ENCODE results near the gene DUS1L.

DUS1L gene

DNA sequence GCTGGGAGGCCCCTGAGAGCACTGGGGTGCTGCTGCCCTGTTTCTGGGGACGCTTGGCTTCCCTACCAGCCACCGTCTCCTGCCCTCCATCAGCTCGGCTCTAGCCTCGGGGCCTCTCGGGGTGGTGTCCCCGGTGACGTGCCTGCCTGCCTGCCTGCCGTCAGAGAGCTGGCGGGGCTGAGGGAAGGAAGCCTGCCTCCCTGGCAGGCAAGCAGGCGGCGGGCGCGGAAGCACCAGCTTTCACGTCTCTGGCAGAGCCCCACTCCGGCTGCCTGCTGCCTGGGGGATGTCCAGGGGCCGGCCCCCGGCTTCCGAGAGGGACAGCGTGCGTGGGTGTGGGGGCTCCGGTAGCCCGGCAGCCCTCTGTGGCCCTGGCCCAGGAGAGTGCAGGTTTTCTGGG is 52.3 kb downstream of the DUS1L start:
- TF ChIP-seq, protein P1, sequence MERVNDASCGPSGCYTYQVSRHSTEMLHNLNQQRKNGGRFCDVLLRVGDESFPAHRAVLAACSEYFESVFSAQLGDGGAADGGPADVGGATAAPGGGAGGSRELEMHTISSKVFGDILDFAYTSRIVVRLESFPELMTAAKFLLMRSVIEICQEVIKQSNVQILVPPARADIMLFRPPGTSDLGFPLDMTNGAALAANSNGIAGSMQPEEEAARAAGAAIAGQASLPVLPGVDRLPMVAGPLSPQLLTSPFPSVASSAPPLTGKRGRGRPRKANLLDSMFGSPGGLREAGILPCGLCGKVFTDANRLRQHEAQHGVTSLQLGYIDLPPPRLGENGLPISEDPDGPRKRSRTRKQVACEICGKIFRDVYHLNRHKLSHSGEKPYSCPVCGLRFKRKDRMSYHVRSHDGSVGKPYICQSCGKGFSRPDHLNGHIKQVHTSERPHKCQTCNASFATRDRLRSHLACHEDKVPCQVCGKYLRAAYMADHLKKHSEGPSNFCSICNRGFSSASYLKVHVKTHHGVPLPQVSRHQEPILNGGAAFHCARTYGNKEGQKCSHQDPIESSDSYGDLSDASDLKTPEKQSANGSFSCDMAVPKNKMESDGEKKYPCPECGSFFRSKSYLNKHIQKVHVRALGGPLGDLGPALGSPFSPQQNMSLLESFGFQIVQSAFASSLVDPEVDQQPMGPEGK (CRISPR knock-in tag; IDR thresholded peaks at IDR 0.05; ENCODE audit: borderline replicate concordance): no peak
- no peak for TF ChIP-seq TOX (CRISPR knock-in tag; IDR thresholded peaks at IDR 0.05; ENCODE audit: borderline replicate concordance)
- TF ChIP-seq BACH2 (CRISPR knock-in tag; IDR thresholded peaks at IDR 0.05; ENCODE audit: borderline replicate concordance): no peak
- no peak for TF ChIP-seq ZNF565 (CRISPR knock-in tag; conservative IDR thresholded peaks at IDR 0.05; ENCODE audit: low read depth)
- TF ChIP-seq ZNF8 (CRISPR knock-in tag; IDR thresholded peaks at IDR 0.05): no peak
- TF ChIP-seq PPARA (CRISPR knock-in tag; IDR thresholded peaks at IDR 0.05; ENCODE audit: borderline replicate concordance): no peak
- TF ChIP-seq, protein P2, sequence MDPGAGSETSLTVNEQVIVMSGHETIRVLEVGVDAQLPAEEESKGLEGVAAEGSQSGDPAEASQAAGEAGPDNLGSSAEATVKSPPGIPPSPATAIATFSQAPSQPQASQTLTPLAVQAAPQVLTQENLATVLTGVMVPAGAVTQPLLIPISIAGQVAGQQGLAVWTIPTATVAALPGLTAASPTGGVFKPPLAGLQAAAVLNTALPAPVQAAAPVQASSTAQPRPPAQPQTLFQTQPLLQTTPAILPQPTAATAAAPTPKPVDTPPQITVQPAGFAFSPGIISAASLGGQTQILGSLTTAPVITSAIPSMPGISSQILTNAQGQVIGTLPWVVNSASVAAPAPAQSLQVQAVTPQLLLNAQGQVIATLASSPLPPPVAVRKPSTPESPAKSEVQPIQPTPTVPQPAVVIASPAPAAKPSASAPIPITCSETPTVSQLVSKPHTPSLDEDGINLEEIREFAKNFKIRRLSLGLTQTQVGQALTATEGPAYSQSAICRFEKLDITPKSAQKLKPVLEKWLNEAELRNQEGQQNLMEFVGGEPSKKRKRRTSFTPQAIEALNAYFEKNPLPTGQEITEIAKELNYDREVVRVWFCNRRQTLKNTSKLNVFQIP (CRISPR knock-in tag; IDR thresholded peaks at IDR 0.05; ENCODE audit: borderline replicate concordance, low read depth): no peak
- TF ChIP-seq ZFP30 (CRISPR knock-in tag; IDR thresholded peaks at IDR 0.05): no peak
- TF ChIP-seq ZFP3 (CRISPR knock-in tag; IDR thresholded peaks at IDR 0.05): no peak
- no peak for TF ChIP-seq GLIS3 (CRISPR knock-in tag; IDR thresholded peaks at IDR 0.05)
- 0 out of 3 replicates have a peak, but pooled peaks have one; percentile 1 for ATAC-seq

DNA sequence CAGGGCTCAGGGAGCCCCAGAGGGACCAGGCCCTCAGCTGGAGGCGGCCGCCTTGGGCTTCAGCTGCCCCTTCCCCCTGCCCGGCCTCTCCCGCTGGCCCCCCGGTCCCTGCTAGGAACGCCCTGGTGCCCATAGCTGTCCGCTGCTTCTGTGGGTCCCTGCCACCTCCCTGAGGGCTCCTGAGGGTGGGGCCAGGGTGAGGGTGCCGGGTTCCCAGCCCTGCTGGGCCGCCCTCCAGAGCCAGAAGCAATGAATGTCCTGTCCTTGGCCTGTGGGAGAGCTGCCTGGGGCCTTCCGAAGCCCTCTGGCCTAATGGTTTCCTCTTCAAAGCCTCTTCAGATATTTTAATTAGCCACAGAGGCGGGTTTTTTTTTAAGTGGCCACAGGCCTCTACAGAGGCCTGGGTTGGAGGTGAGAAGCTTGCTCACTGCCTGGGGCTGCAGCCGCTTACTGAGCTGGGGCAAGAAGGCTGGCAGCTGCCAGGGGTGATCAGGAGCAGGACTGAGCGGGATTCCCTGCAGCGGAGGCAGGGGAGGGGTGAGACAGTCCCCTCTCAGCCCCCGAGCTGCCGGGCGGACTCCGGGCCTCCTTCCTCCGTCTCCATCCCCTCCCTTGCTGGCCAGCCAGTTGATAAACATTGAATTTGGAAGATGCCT is 52.8 kb downstream of the DUS1L start:
- ATAC-seq: peak; percentile 2; the same call in 1 of the 3 replicates
- TF ChIP-seq, protein P2 (CRISPR knock-in tag; IDR thresholded peaks at IDR 0.05; ENCODE audit: borderline replicate concordance, low read depth): no peak
- TF ChIP-seq RARB (CRISPR knock-in tag; IDR thresholded peaks at IDR 0.05) (no peak), ARNTL (CRISPR knock-in tag; IDR thresholded peaks at IDR 0.05; ENCODE audit: borderline replicate concordance, low read depth) (no peak), ISL1 (CRISPR knock-in tag; IDR thresholded peaks at IDR 0.05) (no peak), PPARA (CRISPR knock-in tag; IDR thresholded peaks at IDR 0.05; ENCODE audit: borderline replicate concordance) (no peak), ZNF565 (CRISPR knock-in tag; conservative IDR thresholded peaks at IDR 0.05; ENCODE audit: low read depth) (no peak), ZNF70 (CRISPR knock-in tag; IDR thresholded peaks at IDR 0.05) (no peak), OSR1 (CRISPR knock-in tag; IDR thresholded peaks at IDR 0.05) (no peak), TCF4 (CRISPR knock-in tag; IDR thresholded peaks at IDR 0.05; ENCODE audit: borderline replicate concordance) (no peak), BACH2 (CRISPR knock-in tag; IDR thresholded peaks at IDR 0.05; ENCODE audit: borderline replicate concordance) (no peak), ZC3H10 (CRISPR knock-in tag; IDR thresholded peaks at IDR 0.05) (no peak)
- TF ChIP-seq, protein P3, sequence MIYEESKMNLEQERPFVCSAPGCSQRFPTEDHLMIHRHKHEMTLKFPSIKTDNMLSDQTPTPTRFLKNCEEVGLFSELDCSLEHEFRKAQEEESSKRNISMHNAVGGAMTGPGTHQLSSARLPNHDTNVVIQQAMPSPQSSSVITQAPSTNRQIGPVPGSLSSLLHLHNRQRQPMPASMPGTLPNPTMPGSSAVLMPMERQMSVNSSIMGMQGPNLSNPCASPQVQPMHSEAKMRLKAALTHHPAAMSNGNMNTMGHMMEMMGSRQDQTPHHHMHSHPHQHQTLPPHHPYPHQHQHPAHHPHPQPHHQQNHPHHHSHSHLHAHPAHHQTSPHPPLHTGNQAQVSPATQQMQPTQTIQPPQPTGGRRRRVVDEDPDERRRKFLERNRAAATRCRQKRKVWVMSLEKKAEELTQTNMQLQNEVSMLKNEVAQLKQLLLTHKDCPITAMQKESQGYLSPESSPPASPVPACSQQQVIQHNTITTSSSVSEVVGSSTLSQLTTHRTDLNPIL (CRISPR knock-in tag; IDR thresholded peaks at IDR 0.05; ENCODE audit: low read depth): no peak
- TF ChIP-seq, protein P1 (CRISPR knock-in tag; IDR thresholded peaks at IDR 0.05; ENCODE audit: borderline replicate concordance): no peak
- TF ChIP-seq, protein P4, sequence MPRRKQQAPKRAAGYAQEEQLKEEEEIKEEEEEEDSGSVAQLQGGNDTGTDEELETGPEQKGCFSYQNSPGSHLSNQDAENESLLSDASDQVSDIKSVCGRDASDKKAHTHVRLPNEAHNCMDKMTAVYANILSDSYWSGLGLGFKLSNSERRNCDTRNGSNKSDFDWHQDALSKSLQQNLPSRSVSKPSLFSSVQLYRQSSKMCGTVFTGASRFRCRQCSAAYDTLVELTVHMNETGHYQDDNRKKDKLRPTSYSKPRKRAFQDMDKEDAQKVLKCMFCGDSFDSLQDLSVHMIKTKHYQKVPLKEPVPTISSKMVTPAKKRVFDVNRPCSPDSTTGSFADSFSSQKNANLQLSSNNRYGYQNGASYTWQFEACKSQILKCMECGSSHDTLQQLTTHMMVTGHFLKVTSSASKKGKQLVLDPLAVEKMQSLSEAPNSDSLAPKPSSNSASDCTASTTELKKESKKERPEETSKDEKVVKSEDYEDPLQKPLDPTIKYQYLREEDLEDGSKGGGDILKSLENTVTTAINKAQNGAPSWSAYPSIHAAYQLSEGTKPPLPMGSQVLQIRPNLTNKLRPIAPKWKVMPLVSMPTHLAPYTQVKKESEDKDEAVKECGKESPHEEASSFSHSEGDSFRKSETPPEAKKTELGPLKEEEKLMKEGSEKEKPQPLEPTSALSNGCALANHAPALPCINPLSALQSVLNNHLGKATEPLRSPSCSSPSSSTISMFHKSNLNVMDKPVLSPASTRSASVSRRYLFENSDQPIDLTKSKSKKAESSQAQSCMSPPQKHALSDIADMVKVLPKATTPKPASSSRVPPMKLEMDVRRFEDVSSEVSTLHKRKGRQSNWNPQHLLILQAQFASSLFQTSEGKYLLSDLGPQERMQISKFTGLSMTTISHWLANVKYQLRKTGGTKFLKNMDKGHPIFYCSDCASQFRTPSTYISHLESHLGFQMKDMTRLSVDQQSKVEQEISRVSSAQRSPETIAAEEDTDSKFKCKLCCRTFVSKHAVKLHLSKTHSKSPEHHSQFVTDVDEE (CRISPR knock-in tag; IDR thresholded peaks at IDR 0.05): no peak
